Osteoblast (primary cell): Measurements from ENCODE around the gene CCDC172. TPM values are rescaled to one million over a fixed set of nuclear protein-coding genes. Genes with fewer than 3 reads are reported as not detected.

ENCODE experiments used
- DNase-seq: peaks from one replicate; pipeline ENCODE4 v3.0.0; 2011; ENCODE audit warnings: low spot score, mixed read lengths; ENCODE audit not compliant: insufficient read length; ENCODE audit errors: missing footprints
- H2AFZ ChIP-seq: 2 replicates; pipeline ENCODE4 v1.6.0; 2011; ENCODE audit warnings: mild to moderate bottlenecking, low read length
- H3K27ac ChIP-seq: 2 replicates; pipeline ENCODE4 v1.5.1; 2011; ENCODE audit warnings: mild to moderate bottlenecking, low read depth, low read length, moderate library complexity
- H3K27me3 ChIP-seq: 2 replicates; pipeline ENCODE4 v1.6.0; 2012; ENCODE audit warnings: mild to moderate bottlenecking, control low read depth, inconsistent platforms, low read length, moderate library complexity; ENCODE audit not compliant: insufficient read depth
- H3K36me3 ChIP-seq: 2 replicates; pipeline ENCODE4 v1.5.1; 2011; ENCODE audit warnings: mild to moderate bottlenecking, low read length, control low read depth, moderate library complexity; ENCODE audit not compliant: insufficient read depth
- H3K4me1 ChIP-seq: 2 replicates; pipeline ENCODE4 v1.5.1; 2011; ENCODE audit warnings: mild to moderate bottlenecking, low read length, control low read depth, moderate library complexity; ENCODE audit not compliant: insufficient read depth
- H3K4me2 ChIP-seq: 2 replicates; pipeline ENCODE4 v1.6.0; 2011; ENCODE audit warnings: mild to moderate bottlenecking, low read length; ENCODE audit not compliant: insufficient read depth
- H3K4me3 ChIP-seq: fragments of 200-600 bp; sonication (generic); 3 replicates; pipeline ENCODE4 v1.5.1; 2012; ENCODE audit warnings: mild to moderate bottlenecking, low read length, inconsistent platforms; ENCODE audit not compliant: insufficient read depth
- H3K79me2 ChIP-seq: 2 replicates; pipeline ENCODE4 v1.6.0; 2012; ENCODE audit warnings: mild to moderate bottlenecking, low read length, control low read depth, inconsistent platforms; ENCODE audit not compliant: insufficient read depth
- H3K9me3 ChIP-seq: 2 replicates; pipeline ENCODE4 v1.5.1; 2011; ENCODE audit warnings: low read depth, low read length, control low read depth
- H4K20me1 ChIP-seq: 2 replicates; pipeline ENCODE4 v1.6.0; 2012; ENCODE audit warnings: mild to moderate bottlenecking, low read length, control low read depth; ENCODE audit not compliant: insufficient read depth
- small RNA-seq: library from RNA; depleted of rRNA; stranded (forward); fragments of <200 nt; gene quantifications from one replicate; pipeline ENCODE3, GENCODE V24; 2012
- total RNA-seq: library from RNA; depleted of rRNA; stranded (reverse); fragments of >200 nt; gene quantifications from 2 replicates; pipeline ENCODE4 v1.2.3, GENCODE V29; 2012
- TF ChIP-seq, protein P1 (sequence below): IDR thresholded peaks from 2 replicates; pipeline ENCODE4 v1.5.1; 2011; ENCODE audit warnings: mild to moderate bottlenecking, low read depth, low read length, moderate library complexity; ENCODE audit errors: extremely low read depth

Gene CCDC172
- total RNA-seq, 1 donor = not detected

DNA sequence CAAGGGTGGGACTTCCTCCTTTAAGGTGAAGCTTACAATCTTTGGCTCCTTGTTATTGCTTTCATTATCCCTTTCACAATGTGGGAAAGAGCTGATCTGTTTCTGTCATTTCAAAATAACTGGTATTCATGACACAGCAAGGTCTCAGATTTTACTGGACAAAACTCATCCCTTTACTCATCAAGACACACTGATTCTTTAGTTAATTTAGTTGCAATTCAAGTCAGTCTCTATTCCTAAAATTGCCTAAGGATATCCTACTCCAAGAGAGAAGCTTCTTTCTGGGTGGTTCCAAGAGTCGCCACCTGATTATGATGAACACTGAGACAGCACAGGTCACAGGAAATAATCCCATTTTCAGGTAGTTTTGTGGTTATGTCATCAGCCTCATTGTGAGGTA lies 97.6 kb downstream of the CCDC172 start:
- Histone ChIP-seq H3K27me3 (no peaks in the 10 kb centered on the region), H3K4me1 (no peaks in the 10 kb centered on the region), H3K9me3 (no peaks in the 10 kb centered on the region), H3K4me3 (no peak overlapping the region), H3K27ac (no peak overlapping the region), H4K20me1 (no peaks in the 10 kb centered on the region), H3K79me2 (no peaks in the 10 kb centered on the region), H2AFZ (no peak overlapping the region), H3K4me2 (no peak overlapping the region), H3K36me3 (no peaks in the 10 kb centered on the region)
- TF ChIP-seq, protein P1, sequence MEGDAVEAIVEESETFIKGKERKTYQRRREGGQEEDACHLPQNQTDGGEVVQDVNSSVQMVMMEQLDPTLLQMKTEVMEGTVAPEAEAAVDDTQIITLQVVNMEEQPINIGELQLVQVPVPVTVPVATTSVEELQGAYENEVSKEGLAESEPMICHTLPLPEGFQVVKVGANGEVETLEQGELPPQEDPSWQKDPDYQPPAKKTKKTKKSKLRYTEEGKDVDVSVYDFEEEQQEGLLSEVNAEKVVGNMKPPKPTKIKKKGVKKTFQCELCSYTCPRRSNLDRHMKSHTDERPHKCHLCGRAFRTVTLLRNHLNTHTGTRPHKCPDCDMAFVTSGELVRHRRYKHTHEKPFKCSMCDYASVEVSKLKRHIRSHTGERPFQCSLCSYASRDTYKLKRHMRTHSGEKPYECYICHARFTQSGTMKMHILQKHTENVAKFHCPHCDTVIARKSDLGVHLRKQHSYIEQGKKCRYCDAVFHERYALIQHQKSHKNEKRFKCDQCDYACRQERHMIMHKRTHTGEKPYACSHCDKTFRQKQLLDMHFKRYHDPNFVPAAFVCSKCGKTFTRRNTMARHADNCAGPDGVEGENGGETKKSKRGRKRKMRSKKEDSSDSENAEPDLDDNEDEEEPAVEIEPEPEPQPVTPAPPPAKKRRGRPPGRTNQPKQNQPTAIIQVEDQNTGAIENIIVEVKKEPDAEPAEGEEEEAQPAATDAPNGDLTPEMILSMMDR = no peak
- no peak for DNase-seq

DNA sequence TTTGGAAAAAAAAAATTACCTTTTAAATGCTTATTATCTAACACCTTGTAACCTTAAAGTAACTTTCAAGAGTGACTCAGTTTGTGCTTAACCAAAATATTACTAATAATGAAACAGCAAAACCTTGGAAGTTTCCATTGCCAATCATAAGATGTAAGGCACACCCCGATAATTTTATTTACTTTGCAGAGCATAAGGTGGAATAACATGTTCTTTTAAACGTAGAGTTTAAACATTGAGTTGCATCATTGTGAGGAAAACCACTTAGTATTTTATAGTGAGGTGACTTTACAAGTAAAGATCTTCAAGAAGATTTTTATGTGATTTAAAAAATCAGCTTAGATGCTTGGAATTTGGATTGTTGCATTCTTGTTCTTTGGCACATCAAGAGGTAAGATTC lies 103.4 kb downstream of the CCDC172 start, which contains the start of gene PNLIPRP3:
TSS of gene PNLIPRP3 (plus strand) at position 177 of the 400 bp plus-strand sequence. CDS start at position 343, 166 bp downstream.
- H3K4me2 ChIP-seq = no peak within 1 kb of the TSS
- H3K9me3 ChIP-seq = no peaks in the 10 kb centered on the region
- no peaks in the 10 kb centered on the region for H3K79me2 ChIP-seq
- H3K27me3 ChIP-seq = no peaks in the 10 kb centered on the region
- H2AFZ ChIP-seq = no peak within 1 kb of the TSS
- no peak within 1 kb of the TSS for H3K4me3 ChIP-seq
- DNase-seq = no peak
- H4K20me1 ChIP-seq = no peaks in the 10 kb centered on the region
- TF ChIP-seq, protein P1 = no peak
- H3K27ac ChIP-seq = no peak within 1 kb of the TSS
- no peaks in the 10 kb centered on the region for H3K4me1 ChIP-seq
- H3K36me3 ChIP-seq = no peaks in the 10 kb centered on the region

DNA sequence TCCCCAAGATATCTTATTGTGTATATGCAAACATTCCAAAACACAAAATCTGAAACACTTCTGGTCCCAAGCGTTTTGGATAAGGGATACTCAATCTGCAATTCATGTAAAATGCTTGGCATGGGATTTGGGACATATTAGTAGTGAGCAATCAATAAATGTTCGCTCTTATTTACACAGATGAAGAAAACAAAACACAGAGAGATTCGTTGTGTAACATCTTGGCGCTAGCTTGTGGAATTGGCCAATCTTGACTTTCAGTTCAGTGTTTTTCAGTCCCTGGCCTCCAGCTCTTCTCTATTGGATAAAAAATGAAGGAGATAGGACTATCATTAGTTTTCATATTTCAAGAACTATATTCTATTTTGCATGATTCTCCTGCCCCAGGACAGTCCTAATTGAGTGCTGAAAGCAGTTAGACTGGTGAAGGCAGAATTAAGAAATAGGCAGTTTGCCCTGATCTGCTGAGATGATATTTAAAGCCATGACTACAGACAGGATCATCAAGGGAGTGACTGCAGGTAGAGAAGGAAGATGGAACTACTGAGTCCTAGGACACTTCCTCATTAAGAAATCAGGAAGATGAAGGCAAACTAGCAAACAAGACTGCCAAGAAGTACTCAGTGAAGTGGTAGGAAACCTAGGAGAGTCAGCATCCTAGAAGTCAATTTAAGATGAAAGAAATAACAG lies 105.2 kb downstream of the CCDC172 start:
- TF ChIP-seq, protein P1 = no peak

More for the DNA sequence above, 105.2 kb downstream of the CCDC172 start:
- H3K4me2 ChIP-seq = no peak overlapping the region
- H2AFZ ChIP-seq = no peak overlapping the region
- H3K36me3 ChIP-seq = no peaks in the 10 kb centered on the region
- no peaks in the 10 kb centered on the region for H4K20me1 ChIP-seq
- no peak overlapping the region for H3K4me3 ChIP-seq
- no peaks in the 10 kb centered on the region for H3K9me3 ChIP-seq
- H3K79me2 ChIP-seq = no peaks in the 10 kb centered on the region
- no peaks in the 10 kb centered on the region for H3K27me3 ChIP-seq
- no peak for DNase-seq
- H3K4me1 ChIP-seq = no peaks in the 10 kb centered on the region
- H3K27ac ChIP-seq = no peak overlapping the region

Small RNA genes lying within 50 kb of the gene (small RNA-seq; reads per million reads assigned to genes)
- gene SNRPGP6 = not detected

Other genes starting within 250 kb of the CCDC172 start
- 76.0 and 76.6 TPM in 2 replicates for gene GFRA1, start 51.2 kb upstream of the CCDC172 start, total RNA-seq
- 0.59 and 0.72 TPM in 2 replicates for gene PNLIPRP3, start 103.4 kb downstream of the CCDC172 start, total RNA-seq
- gene PNLIP, start 221.5 kb downstream of the CCDC172 start, total RNA-seq = not detected in 2 replicates